K562 (cell line): Measurements from ENCODE around the gene NRXN2. TPM values are rescaled to one million over a fixed set of nuclear protein-coding genes. Genes with fewer than 3 reads are reported as not detected.

ENCODE experiments used
- ATAC-seq: fragments of 200-7000 bp; cut with Tn5 transposase; 3 replicates; pipeline ENCODE4 v1.9.1; 2020; ENCODE audit warnings: moderate library complexity
- BruUV-seq: library from RNA; stranded (reverse); fragments of 400-500 nt; replicated peaks from 2 replicates; lab custom pipeline; 2021; lab: Mats Ljungman, UMichigan
- CTCF ChIA-PET: fragments of 300-600 bp; formaldehyde crosslinking; extraction: SDS; loops from one replicate; lab custom pipeline; 2021; ENCODE audit warnings: low intra/inter-chr PET ratio; lab: Yijun Ruan, JAX
- POLR2A ChIA-PET: fragments of 300-600, 350-650 bp; sonication (Branson Sonifier 250); formaldehyde crosslinking; extraction: SDS; loops from one replicate; lab custom pipeline; 2021; ENCODE audit warnings: antibody characterized with exemption, inconsistent platforms; lab: Yijun Ruan, JAX
- DNase-seq, 4 experiments: peaks; one replicate each; pipeline versions ENCODE4 v3.0.0 to v3.0.0-alpha.2; 2011 to 2018; ENCODE audit warnings: low spot score in 3 of 4, mixed read lengths in 3 of 4; ENCODE audit errors: extremely low read depth in 1 of 4
- FAIRE-seq: peaks from 2 replicates; lab custom pipeline; 2011; peaks lifted over from hg19 to GRCh38; lab: Jason Lieb, UNC
- H2AFZ ChIP-seq: 2 replicates; pipeline ENCODE4 v1.6.0; 2011; ENCODE audit warnings: low read depth, low read length, control low read depth, inconsistent platforms
- H3K27ac ChIP-seq: fragments of 200-600 bp; 3 replicates; pipeline ENCODE4 v1.8.0; 2011; ENCODE audit warnings: low read depth, mild to moderate bottlenecking, control low read depth, inconsistent platforms, low read length, moderate library complexity, mixed read lengths; ENCODE audit errors: extremely low read depth
- H3K27me3 ChIP-seq, 2 experiments: fragments of 300-600 bp in 1 of 2; 2 replicates in 1 of 2; 3 replicates in 1 of 2; pipeline versions ENCODE4 v1.6.0 to v1.8.0; 2011; ENCODE audit warnings: inconsistent platforms in 2 of 2, low read length in 2 of 2, mild to moderate bottlenecking in 1 of 2, mixed read lengths in 1 of 2, moderate library complexity in 1 of 2; ENCODE audit not compliant: control insufficient read depth in 2 of 2, insufficient read depth in 2 of 2
- H3K36me3 ChIP-seq: fragments of 300-600 bp; 3 replicates; pipeline ENCODE4 v1.8.0; 2011; ENCODE audit warnings: mild to moderate bottlenecking, low read length, inconsistent platforms; ENCODE audit not compliant: control insufficient read depth, insufficient read depth
- H3K4me1 ChIP-seq, 2 experiments: fragments of 200-600 bp in 1 of 2; replicated peaks in 1 of 2; 2 replicates in 1 of 2; 3 replicates in 1 of 2; pipeline versions ENCODE4 v1.5.1 to v1.8.0; 2011; ENCODE audit warnings: inconsistent platforms in 2 of 2, low read length in 2 of 2, mild to moderate bottlenecking in 1 of 2, mixed read lengths in 1 of 2, moderate library complexity in 1 of 2; ENCODE audit not compliant: control insufficient read depth in 2 of 2, insufficient read depth in 2 of 2
- H3K4me2 ChIP-seq: 2 replicates; pipeline ENCODE4 v1.6.1; 2011; ENCODE audit warnings: low read length, control low read depth, inconsistent platforms, mixed read lengths; ENCODE audit not compliant: insufficient read depth
- H3K4me3 ChIP-seq: fragments of 200-600 bp; sonication (generic), shearing (Covaris generic); 2 replicates; pipeline ENCODE4 v1.5.1; 2016; ENCODE audit warnings: control low read depth, inconsistent platforms
- H3K79me2 ChIP-seq: fragments of 200-600 bp; 3 replicates; pipeline ENCODE4 v1.8.0; 2011; ENCODE audit warnings: low read length, inconsistent platforms; ENCODE audit not compliant: control insufficient read depth, insufficient read depth
- H3K9ac ChIP-seq, 2 experiments: 2 replicates each; pipeline versions ENCODE4 v1.6.0 to v1.6.1; 2011; ENCODE audit warnings: low read depth in 2 of 2, low read length in 2 of 2, control low read depth in 1 of 2, inconsistent platforms in 1 of 2, mild to moderate bottlenecking in 1 of 2, mixed read lengths in 1 of 2; ENCODE audit not compliant: insufficient read depth in 1 of 2
- H3K9me1 ChIP-seq: one replicate; pipeline ENCODE4 v1.6.0; 2011; ENCODE audit warnings: inconsistent platforms, mild to moderate bottlenecking, low read length, moderate library complexity; ENCODE audit not compliant: control insufficient read depth, insufficient read depth
- H3K9me3 ChIP-seq: replicated peaks from 2 replicates; pipeline ENCODE4 v1.5.1; 2011; ENCODE audit warnings: low read depth, low read length, inconsistent platforms; ENCODE audit not compliant: control insufficient read depth, insufficient read depth
- H4K20me1 ChIP-seq: replicated peaks from 2 replicates; pipeline ENCODE4 v1.6.1; 2011; ENCODE audit warnings: low read length, inconsistent platforms, mixed read lengths; ENCODE audit not compliant: control insufficient read depth, insufficient read depth
- CXXC5 ChIP-seq: fragments of 250-450 bp; sonication (Bioruptor Pico); IDR thresholded peaks from 2 replicates; pipeline ENCODE4 v1.8.0; 2022; ENCODE audit warnings: inconsistent platforms, mild to moderate bottlenecking, moderate library complexity
- EHMT2 ChIP-seq: fragments of 450-650 bp; IDR thresholded peaks from 2 replicates; pipeline ENCODE4 v1.6.1; 2018; ENCODE audit warnings: antibody characterized with exemption
- ETV6 ChIP-seq, 3 experiments: fragments of 150-350 bp in 1 of 3; sonication (generic) in 1 of 3; formaldehyde crosslinking in 1 of 3; IDR thresholded peaks; 2 replicates each; pipeline versions ENCODE4 v1.6.1 to v1.8.0; 2014 to 2022; ENCODE audit warnings: borderline replicate concordance in 2 of 3, low read depth in 2 of 3, antibody characterized with exemption in 1 of 3, low read length in 1 of 3, mild to moderate bottlenecking in 1 of 3, missing genetic modification reagents in 1 of 3
- FOXP1 ChIP-seq: sonication (generic); formaldehyde crosslinking; IDR thresholded peaks from 2 replicates; pipeline ENCODE4 v1.8.0; 2022; ENCODE audit warnings: mild to moderate bottlenecking, missing genetic modification reagents
- L3MBTL2 ChIP-seq: fragments of 450-650 bp; IDR thresholded peaks from 2 replicates; pipeline ENCODE4 v1.6.1; 2016; ENCODE audit warnings: mild to moderate bottlenecking, moderate library complexity
- NCOA1 ChIP-seq: fragments of 450-650 bp; IDR thresholded peaks from 2 replicates; pipeline ENCODE4 v1.6.1; 2016; ENCODE audit warnings: low read depth
- NFATC3 ChIP-seq: fragments of 450-650 bp; IDR thresholded peaks from 2 replicates; pipeline ENCODE4 v1.6.1; 2017; ENCODE audit warnings: mild to moderate bottlenecking
- NRF1 ChIP-seq, 2 experiments: fragments of 450-650 bp; IDR thresholded peaks in 1 of 2; conservative IDR thresholded peaks in 1 of 2; 2 replicates each; pipeline ENCODE4 v1.6.1; 2014; ENCODE audit warnings: mild to moderate bottlenecking in 2 of 2
- PTTG1 ChIP-seq: fragments of 450-650 bp; IDR thresholded peaks from 2 replicates; pipeline ENCODE4 v1.6.1; 2016; ENCODE audit warnings: low read depth, mild to moderate bottlenecking, missing genetic modification characterization, missing compliant biosample characterization
- SMAD3 ChIP-seq: fragments of 450-650 bp; formaldehyde crosslinking; conservative IDR thresholded peaks from 2 replicates; pipeline ENCODE4 v1.4.0; 2020; ENCODE audit warnings: mild to moderate bottlenecking
- SMAD4 ChIP-seq: fragments of 250-450 bp; sonication (Bioruptor Pico); conservative IDR thresholded peaks from 2 replicates; pipeline ENCODE4 v1.8.0; 2021; ENCODE audit warnings: inconsistent platforms, mild to moderate bottlenecking, moderate library complexity
- ZNF165 ChIP-seq: fragments of 250-450 bp; sonication (Bioruptor Pico); IDR thresholded peaks from 2 replicates; pipeline ENCODE4 v1.4.0; 2020; ENCODE audit warnings: borderline replicate concordance
- WGBS: fragments of 100-300 bp; shearing (Covaris generic); methylation state at CpG from one replicate; pipeline ENCODE4 v1.1.6; 2016; ENCODE audit warnings: low coverage, mixed read lengths; ENCODE audit not compliant: insufficient coverage; ENCODE audit errors: missing lambda C conversion rate; 5-methylcytosine and 5-hydroxymethylcytosine counted together
- in situ Hi-C: fragments of 300-500 bp; cut with MboI; formaldehyde crosslinking; loops from 4 replicates; pipeline ENCODE4 v1.15.0; 2018; ENCODE audit warnings: inconsistent platforms, mixed read lengths
- intact Hi-C: fragments of 100-400 bp; cut with micrococcal nuclease; formaldehyde crosslinking; loops from 2 replicates; pipeline ENCODE4 v1.14.2; 2022
- polyA plus RNA-seq, 8 experiments: library from polyadenylated mRNA; depleted of rRNA in 4 of 8; stranded (reverse) in 5 of 8; unstranded in 3 of 8; fragments of >200 nt; fragmentation: Nextera tagmentation in 2 of 8; fragmentation: Illumina TruSeq in 1 of 8; extraction: Ambion mirVana in 2 of 8; extraction: Trizol in 1 of 8; gene quantifications; 2 replicates each; pipeline versions ENCODE4 v1.2.1 to v1.2.3, GENCODE V29; 2011 to 2014; ENCODE audit warnings: inconsistent platforms in 1 of 8, missing spikeins in 1 of 8
- total RNA-seq, 7 experiments: library from RNA; depleted of rRNA in 6 of 7; stranded (reverse); fragments of >200 nt in 6 of 7; fragmentation: Illumina TruSeq in 2 of 7; extraction: Trizol in 2 of 7; gene quantifications; 2 replicates each; pipeline versions ENCODE4 v1.2.1 to v1.2.3, GENCODE V29; 2011 to 2021; ENCODE audit warnings: low replicate concordance in 1 of 7
- TF ChIP-seq, protein P1 (sequence below): sonication (generic); formaldehyde crosslinking; IDR thresholded peaks from 2 replicates; pipeline ENCODE4 v1.8.0; 2022; ENCODE audit warnings: mild to moderate bottlenecking, low read depth, missing genetic modification reagents
- TF ChIP-seq, protein P2 (sequence below): sonication (generic); IDR thresholded peaks from 2 replicates; pipeline ENCODE4 v1.6.1; 2016
- TF ChIP-seq, protein P3 (sequence below), 3 experiments: fragments of 200-800 bp in 1 of 3; sonication (Bioruptor generic) in 1 of 3; sonication (generic) in 1 of 3; formaldehyde crosslinking in 1 of 3; IDR thresholded peaks; 2 replicates each; pipeline versions ENCODE4 v1.6.1 to v1.8.0; 2016 to 2022; ENCODE audit warnings: mild to moderate bottlenecking in 2 of 3, missing compliant biosample characterization in 2 of 3, missing genetic modification characterization in 2 of 3, missing genetic modification reagents in 1 of 3

NRXN2 gene
- total and polyA plus RNA-seq, 9 of the 15 experiments (the other 6 are each of a cell fraction or from before 2014, with no cell fraction given), result 0.07 to 0.47 (median 0.15) TPM; not detected in 4

DNA sequence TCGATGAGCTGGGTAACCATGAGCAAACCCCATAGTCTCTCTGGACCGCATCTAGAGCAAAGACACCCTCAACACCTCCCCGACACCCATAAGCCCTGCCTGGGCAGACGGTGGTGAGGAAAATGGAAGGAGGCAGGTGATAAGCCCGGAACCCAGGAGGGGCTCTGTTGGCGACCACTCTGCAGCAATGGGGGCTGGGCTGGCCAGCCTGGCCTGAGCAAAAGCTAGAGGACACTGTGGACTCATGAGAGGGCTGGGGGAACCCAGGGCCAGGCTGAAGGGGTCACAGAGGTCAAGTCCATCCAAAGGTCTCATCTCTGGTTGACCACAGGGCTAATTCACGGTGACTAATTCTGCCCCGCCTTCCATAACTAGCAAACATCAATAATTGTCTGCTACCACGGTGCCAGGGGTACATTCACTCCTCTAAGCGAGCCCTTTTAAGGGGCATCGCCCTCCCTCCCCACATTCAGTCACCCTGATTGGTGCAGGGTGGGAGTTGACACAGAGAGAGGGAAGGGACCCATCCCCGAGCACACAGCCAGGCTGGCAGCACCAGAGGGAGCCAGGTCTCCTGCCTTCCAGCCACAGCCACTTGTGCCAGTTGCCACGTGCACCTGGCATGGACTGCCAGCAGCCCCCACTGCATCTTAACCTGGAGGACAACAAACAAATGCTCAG is 32.8 kb upstream of the NRXN2 start (continued):
- TF ChIP-seq, protein P1, sequence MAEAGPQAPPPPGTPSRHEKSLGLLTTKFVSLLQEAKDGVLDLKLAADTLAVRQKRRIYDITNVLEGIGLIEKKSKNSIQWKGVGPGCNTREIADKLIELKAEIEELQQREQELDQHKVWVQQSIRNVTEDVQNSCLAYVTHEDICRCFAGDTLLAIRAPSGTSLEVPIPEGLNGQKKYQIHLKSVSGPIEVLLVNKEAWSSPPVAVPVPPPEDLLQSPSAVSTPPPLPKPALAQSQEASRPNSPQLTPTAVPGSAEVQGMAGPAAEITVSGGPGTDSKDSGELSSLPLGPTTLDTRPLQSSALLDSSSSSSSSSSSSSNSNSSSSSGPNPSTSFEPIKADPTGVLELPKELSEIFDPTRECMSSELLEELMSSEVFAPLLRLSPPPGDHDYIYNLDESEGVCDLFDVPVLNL, result no peak
- TF ChIP-seq EHMT2 (no peak), ZNF165 (CRISPR knock-in tag) (no peak)

DNA sequence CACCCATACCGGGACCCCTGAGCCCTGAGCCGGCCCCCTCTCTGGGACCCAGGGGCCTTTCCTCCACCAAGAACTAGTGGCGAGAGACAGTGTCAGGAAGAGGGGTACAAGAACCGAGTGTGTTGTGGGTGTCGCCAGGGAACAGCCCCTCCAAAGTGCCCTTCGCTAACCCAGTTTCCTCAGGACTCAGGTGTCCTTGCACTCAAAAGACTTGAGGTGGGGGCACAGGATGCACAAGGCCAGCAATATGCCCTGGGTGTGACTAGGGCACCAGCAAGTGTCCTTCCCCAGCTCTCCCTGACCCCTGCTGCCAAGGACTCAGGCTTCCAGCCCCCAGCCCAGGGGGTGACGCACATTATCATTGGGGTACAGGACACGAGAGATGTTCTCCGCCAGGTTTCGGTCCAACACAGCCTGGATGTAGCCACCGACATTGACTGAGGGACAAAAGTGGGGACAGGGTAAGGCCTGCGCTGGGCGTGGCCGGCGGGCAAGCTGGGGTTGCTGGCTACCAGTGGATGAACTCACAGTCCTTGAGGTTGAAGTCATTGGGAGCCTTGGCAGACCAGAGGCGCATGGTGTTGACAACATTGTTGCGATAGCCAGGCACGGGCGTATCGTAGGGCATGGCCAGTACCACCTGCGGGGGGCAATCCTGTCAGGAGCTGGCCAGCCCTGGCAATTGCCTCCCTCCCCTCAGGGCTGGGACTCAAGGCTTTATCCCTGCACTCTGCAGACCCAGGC is 32.1 kb upstream of the NRXN2 start:
- FAIRE-seq (no peak), ATAC-seq (no peak), DNase-seq (no peak)
- TF ChIP-seq NFATC3, result no peak
- TF ChIP-seq PTTG1, result no peak
- TF ChIP-seq NRF1 (conservative IDR thresholded peaks at IDR 0.05 in 1 of 2, IDR thresholded peaks at IDR 0.05 in 1 of 2), result 0 out of 4 replicates have a peak, but pooled peaks of 1 of the 2 experiments have one; percentile 3
- TF ChIP-seq FOXP1 (CRISPR knock-in tag), result 0 out of 2 replicates have a peak, but pooled peaks have one; percentile 37
- TF ChIP-seq CXXC5 (CRISPR knock-in tag), result 0 out of 2 replicates have a peak, but pooled peaks have one; percentile 2
- TF ChIP-seq, protein P2, sequence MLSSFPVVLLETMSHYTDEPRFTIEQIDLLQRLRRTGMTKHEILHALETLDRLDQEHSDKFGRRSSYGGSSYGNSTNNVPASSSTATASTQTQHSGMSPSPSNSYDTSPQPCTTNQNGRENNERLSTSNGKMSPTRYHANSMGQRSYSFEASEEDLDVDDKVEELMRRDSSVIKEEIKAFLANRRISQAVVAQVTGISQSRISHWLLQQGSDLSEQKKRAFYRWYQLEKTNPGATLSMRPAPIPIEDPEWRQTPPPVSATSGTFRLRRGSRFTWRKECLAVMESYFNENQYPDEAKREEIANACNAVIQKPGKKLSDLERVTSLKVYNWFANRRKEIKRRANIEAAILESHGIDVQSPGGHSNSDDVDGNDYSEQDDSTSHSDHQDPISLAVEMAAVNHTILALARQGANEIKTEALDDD, result no peak
- 0 out of 2 replicates have a peak, but pooled peaks have one; percentile 15 for TF ChIP-seq SMAD4
- no peak for TF ChIP-seq NCOA1
- TF ChIP-seq ETV6 (IDR thresholded peaks at IDR 0.05; ENCODE audit: borderline replicate concordance in 1 of 2, low read depth in 2 of 2, low read length in 1 of 2), result no peak
- TF ChIP-seq ETV6 (CRISPR knock-in tag; IDR thresholded peaks at IDR 0.05; ENCODE audit: borderline replicate concordance), result no peak
- TF ChIP-seq L3MBTL2, result peak; percentile 38; the same call in 1 of the 2 replicates
- TF ChIP-seq, protein P3, sequence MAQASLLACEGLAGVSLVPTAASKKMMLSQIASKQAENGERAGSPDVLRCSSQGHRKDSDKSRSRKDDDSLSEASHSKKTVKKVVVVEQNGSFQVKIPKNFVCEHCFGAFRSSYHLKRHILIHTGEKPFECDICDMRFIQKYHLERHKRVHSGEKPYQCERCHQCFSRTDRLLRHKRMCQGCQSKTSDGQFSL (CRISPR knock-in tag; IDR thresholded peaks at IDR 0.05), result 0 out of 2 replicates have a peak, but pooled peaks have one; percentile 30
- TF ChIP-seq, protein P3 (tag; IDR thresholded peaks at IDR 0.05), result no peak
- TF ChIP-seq SMAD3 (CRISPR knock-in tag), result no peak
- CTCF ChIA-PET, result no interaction called here
- H2AFZ ChIP-seq, result peak overlapping the region; percentile 93
- no TSS peak for BruUV-seq
- no peak overlapping the region for H3K27ac ChIP-seq
- 80% methylated on average over 20 of the region's 21 CpGs for WGBS
- H3K27me3 ChIP-seq, result no peaks in the 10 kb centered on the region
- no peaks in the 10 kb centered on the region for H4K20me1 ChIP-seq
- no peaks in the 10 kb centered on the region for H3K79me2 ChIP-seq
- no peak overlapping the region for H3K4me3 ChIP-seq
- peak overlapping the region; percentile 52; the same call in 1 of the 2 replicates for H3K4me2 ChIP-seq
- POLR2A ChIA-PET, result interaction anchor here (0.6 to 1.2 kb wide), 5 partner anchors 8 to 266 kb away, joined by 3 to 5 read pairs (median 3); no protein-coding TSS in a partner anchor
- no peaks in the 10 kb centered on the region for H3K9me1 ChIP-seq
- no peaks in the 10 kb centered on the region for H3K9me3 ChIP-seq
- H3K36me3 ChIP-seq, result no peaks in the 10 kb centered on the region
- peaks cover 13 to 63% of the 10 kb centered on the region in 2 experiments for H3K4me1 ChIP-seq
- intact Hi-C loops (no loop called here), in situ Hi-C loops (no loop called here)
- peak overlapping the region; percentile 48 to 82; a peak in 3 of 4 replicates for H3K9ac ChIP-seq
